Breast epithelium (tissue), 3 donors: ENCODE data around the gene CHURC1.

Experiments
- CTCF ChIP-seq, 3 donors: fragments of 450-650 bp; IDR thresholded peaks; one replicate each; pipeline ENCODE4 v1.5.1; 2016 to 2017; ENCODE audit warnings: antibody characterized with exemption in 3 of 3, mild to moderate bottlenecking in 3 of 3, moderate library complexity in 3 of 3
- POLR2AphosphoS5 ChIP-seq, 3 donors: sonication (generic); formaldehyde crosslinking; IDR thresholded peaks; one replicate each; pipeline ENCODE4 v1.6.1; 2017; ENCODE audit warnings: antibody characterized with exemption in 3 of 3

- TF ChIP-seq CTCF (IDR thresholded peaks at IDR 0.05) (no peak), POLR2AphosphoS5 (IDR thresholded peaks at IDR 0.05) (no peak)
These were observed 45.4 kb upstream of the CHURC1 start for GRCh38 chr14:64868841-64869240.
